HEK293T (cell line): ENCODE data around the gene TBC1D32.

Source experiments
- CTBP1 ChIP-seq: fragments of 450-650 bp; IDR thresholded peaks from 2 replicates; pipeline ENCODE4 v1.6.1; 2016; ENCODE audit warnings: borderline replicate concordance
- ELF4 ChIP-seq: fragments of 450-650 bp; IDR thresholded peaks from 2 replicates; pipeline ENCODE4 v1.6.1; 2017; ENCODE audit warnings: antibody characterized with exemption
- HDGF ChIP-seq: fragments of 450-650 bp; IDR thresholded peaks from 2 replicates; pipeline ENCODE4 v1.6.1; 2017; ENCODE audit warnings: antibody characterized with exemption, borderline replicate concordance
- PKNOX1 ChIP-seq: fragments of 450-650 bp; IDR thresholded peaks from 2 replicates; pipeline ENCODE4 v1.6.1; 2016
- SP1 ChIP-seq: fragments of 450-650 bp; IDR thresholded peaks from 2 replicates; pipeline ENCODE4 v1.6.1; 2017

GRCh38 chr6:121223212-121223611 is 111.1 kb downstream of the TBC1D32 start:
- no peak for TF ChIP-seq CTBP1
- no peak for TF ChIP-seq SP1
- TF ChIP-seq ELF4, result no peak
- no peak for TF ChIP-seq PKNOX1
- no peak for TF ChIP-seq HDGF
